ENCODE results near the gene TSPAN17.

The TSPAN17 gene

DNA sequence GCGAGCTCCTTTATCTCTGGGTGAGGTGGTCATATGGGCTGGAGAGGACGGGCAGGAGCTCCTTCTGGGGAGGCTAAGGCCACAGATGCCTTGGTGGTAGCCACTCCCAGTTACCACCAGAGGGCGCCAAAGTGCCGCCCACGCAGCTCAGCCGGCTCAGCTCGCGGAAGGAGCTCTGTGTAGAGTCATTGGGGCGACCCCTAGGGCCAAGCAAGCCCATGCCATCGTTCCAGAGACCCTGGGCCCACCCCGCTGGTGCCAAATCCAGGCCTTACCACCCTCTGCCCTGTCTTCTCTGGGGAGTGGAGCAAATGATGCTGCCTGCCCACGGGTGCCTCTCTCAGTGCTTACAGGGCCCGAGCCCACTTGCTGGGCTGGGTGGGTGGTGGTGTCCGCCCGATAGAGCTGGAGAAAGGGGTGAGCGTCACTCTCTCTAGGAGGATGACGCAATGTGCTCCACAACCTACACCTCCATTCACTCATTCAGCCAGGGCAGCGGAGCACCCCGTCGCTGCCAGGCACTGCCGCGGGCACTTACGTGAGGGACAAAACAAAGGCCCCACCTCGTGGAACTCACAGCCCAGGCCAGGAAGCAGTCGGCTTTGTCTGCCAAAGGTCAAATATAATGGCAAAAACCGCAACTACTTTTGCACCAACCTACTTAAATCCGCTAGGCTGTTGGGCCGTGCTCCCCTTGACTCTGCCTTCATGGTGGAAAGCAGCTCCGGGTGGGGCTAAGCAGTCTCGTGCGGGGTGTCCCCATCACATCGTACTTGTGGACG is 13.8 kb downstream of the TSPAN17 start:
- peak; percentile 25 for DNase-seq (ENCODE audit: extremely low read depth, low read depth)
- TF ChIP-seq, protein P1, sequence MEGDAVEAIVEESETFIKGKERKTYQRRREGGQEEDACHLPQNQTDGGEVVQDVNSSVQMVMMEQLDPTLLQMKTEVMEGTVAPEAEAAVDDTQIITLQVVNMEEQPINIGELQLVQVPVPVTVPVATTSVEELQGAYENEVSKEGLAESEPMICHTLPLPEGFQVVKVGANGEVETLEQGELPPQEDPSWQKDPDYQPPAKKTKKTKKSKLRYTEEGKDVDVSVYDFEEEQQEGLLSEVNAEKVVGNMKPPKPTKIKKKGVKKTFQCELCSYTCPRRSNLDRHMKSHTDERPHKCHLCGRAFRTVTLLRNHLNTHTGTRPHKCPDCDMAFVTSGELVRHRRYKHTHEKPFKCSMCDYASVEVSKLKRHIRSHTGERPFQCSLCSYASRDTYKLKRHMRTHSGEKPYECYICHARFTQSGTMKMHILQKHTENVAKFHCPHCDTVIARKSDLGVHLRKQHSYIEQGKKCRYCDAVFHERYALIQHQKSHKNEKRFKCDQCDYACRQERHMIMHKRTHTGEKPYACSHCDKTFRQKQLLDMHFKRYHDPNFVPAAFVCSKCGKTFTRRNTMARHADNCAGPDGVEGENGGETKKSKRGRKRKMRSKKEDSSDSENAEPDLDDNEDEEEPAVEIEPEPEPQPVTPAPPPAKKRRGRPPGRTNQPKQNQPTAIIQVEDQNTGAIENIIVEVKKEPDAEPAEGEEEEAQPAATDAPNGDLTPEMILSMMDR (IDR thresholded peaks at IDR 0.05; ENCODE audit: low read depth, low read length) = peak; percentile 97

DNA sequence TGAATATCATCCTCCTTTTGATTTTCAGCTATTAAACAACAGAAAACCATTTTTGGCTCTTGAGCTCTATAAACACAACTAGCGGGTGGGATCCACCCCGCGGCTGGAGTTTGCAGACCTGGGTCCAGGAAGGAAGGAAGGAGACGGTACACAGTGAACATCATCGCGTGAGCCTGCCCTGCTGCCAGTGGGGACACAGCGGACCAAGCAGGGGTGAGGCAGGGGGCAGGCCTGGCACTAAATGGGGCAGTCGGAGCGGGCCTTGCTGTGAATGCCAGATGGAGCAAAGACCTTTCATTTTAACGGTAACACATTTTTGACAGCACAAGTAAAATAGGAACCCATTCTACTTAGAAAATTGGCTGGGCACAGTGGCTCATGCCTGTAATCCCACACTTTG is 14.4 kb downstream of the TSPAN17 start:
- TF ChIP-seq, protein P1 (IDR thresholded peaks at IDR 0.05; ENCODE audit: low read depth, low read length) = no peak
- DNase-seq (ENCODE audit: extremely low read depth, low read depth) = no peak

- TF ChIP-seq, protein P1 (IDR thresholded peaks at IDR 0.05; ENCODE audit: low read depth, low read length) = no peak
- DNase-seq (ENCODE audit: extremely low read depth, low read depth) = no peak
Measured at GRCh38 chr5:176662371-176663333, 15.4 kb downstream of the TSPAN17 start.

GRCh38 chr5:176663566-176663965 is 16.3 kb downstream of the TSPAN17 start:
- TF ChIP-seq, protein P1 (IDR thresholded peaks at IDR 0.05; ENCODE audit: low read depth, low read length) = no peak
- DNase-seq (ENCODE audit: extremely low read depth, low read depth) = no peak

- TF ChIP-seq, protein P1 (IDR thresholded peaks at IDR 0.05; ENCODE audit: low read depth, low read length) = no peak
- DNase-seq (ENCODE audit: extremely low read depth, low read depth) = no peak
Measured at GRCh38 chr5:176664479-176664878, 17.2 kb downstream of the TSPAN17 start.

DNA sequence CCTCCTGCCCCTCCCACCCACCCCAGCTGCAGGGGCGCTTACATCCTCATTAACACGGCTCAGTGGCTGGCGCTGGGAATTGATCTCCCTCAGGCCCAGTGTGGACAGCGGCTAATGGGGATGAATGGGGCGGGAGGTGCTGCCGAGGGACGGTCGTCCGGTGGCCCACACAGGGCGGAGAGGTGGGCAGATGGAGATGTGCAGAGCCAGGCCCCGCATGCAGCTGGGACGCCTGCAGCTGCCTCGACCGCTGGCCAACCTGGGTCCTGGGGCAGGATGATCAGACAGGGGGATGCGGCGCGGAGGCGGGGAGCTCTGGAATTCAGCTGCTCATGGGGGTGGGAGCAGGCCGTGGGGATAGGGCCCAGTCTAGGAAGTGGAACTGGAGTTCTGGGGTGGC is 17.6 kb downstream of the TSPAN17 start:
- TF ChIP-seq, protein P1 (IDR thresholded peaks at IDR 0.05; ENCODE audit: low read depth, low read length) = no peak
- DNase-seq (ENCODE audit: extremely low read depth, low read depth) = no peak

- DNase-seq (ENCODE audit: extremely low read depth, low read depth) = no peak
- TF ChIP-seq, protein P1 (IDR thresholded peaks at IDR 0.05; ENCODE audit: low read depth, low read length) = no peak
Measured at GRCh38 chr5:176665517-176665916, 18.2 kb downstream of the TSPAN17 start.
